RWPE1 (cell line): ENCODE measurements around the gene MYD88.

Experiments used
- CTCF ChIA-PET: fragments of 350-600 bp; sonication (Branson Sonifier 250); formaldehyde crosslinking; extraction: SDS; loops from one replicate; lab custom pipeline; 2021; lab: Yijun Ruan, JAX
- POLR2A ChIA-PET: fragments of 400-600 bp; formaldehyde crosslinking; extraction: SDS; loops from one replicate; lab custom pipeline; 2020; ENCODE audit warnings: antibody characterized with exemption; ENCODE audit not compliant: low non-redundant PET; lab: Yijun Ruan, JAX
- DNase-seq: peaks from one replicate; pipeline ENCODE4 v3.0.0; 2012; ENCODE audit warnings: low spot score
- H3K27ac ChIP-seq: fragments of 450-650 bp; 2 replicates; pipeline ENCODE4 v1.5.1; 2017
- TF ChIP-seq, protein P1 (sequence below): fragments of 450-650 bp; conservative IDR thresholded peaks from 2 replicates; pipeline ENCODE4 v1.5.1; 2017; ENCODE audit warnings: low read depth, mild to moderate bottlenecking

Gene MYD88

DNA sequence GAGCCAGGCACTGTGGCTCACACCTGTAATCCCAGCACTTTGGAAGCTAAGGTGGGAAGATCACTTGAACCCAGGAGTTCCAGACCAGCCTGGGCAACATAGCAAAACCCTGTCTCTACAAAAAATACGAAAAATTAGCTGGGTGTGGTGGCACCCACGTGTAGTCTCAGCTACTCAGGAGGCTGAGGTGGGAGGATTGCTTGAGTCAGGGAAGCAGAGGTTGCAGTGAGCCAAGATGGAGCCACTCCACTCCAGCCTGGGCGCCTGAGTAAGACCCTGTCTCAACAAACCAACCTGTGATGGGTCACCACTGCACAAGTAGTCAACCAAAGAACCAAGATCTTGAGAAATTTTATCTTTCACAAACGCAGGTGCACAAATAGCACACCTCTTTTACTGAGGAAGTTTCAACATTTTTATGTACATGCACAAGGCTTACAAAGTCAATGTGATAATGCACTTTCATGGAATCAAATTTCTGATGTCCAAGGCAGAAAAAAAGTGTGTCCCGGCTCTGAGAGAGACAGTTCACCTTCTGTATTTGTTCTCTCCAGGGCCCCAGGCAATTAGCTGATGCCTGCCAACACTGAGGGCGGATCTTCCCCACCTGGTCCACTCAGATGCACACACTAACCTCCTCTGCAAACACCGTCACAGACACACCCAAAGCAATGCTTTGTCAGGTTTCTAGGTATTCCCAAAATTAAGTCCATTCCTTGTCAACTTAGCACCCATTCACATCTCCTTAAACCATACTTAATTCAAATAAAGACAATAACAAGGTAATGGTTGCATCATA is 13.9 kb upstream of the MYD88 start:
- no peak overlapping the region for H3K27ac ChIP-seq
- DNase-seq = no peak
- TF ChIP-seq, protein P1, sequence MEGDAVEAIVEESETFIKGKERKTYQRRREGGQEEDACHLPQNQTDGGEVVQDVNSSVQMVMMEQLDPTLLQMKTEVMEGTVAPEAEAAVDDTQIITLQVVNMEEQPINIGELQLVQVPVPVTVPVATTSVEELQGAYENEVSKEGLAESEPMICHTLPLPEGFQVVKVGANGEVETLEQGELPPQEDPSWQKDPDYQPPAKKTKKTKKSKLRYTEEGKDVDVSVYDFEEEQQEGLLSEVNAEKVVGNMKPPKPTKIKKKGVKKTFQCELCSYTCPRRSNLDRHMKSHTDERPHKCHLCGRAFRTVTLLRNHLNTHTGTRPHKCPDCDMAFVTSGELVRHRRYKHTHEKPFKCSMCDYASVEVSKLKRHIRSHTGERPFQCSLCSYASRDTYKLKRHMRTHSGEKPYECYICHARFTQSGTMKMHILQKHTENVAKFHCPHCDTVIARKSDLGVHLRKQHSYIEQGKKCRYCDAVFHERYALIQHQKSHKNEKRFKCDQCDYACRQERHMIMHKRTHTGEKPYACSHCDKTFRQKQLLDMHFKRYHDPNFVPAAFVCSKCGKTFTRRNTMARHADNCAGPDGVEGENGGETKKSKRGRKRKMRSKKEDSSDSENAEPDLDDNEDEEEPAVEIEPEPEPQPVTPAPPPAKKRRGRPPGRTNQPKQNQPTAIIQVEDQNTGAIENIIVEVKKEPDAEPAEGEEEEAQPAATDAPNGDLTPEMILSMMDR = no peak
- ChIA-PET CTCF (no interaction called here), POLR2A (no interaction called here)

DNA sequence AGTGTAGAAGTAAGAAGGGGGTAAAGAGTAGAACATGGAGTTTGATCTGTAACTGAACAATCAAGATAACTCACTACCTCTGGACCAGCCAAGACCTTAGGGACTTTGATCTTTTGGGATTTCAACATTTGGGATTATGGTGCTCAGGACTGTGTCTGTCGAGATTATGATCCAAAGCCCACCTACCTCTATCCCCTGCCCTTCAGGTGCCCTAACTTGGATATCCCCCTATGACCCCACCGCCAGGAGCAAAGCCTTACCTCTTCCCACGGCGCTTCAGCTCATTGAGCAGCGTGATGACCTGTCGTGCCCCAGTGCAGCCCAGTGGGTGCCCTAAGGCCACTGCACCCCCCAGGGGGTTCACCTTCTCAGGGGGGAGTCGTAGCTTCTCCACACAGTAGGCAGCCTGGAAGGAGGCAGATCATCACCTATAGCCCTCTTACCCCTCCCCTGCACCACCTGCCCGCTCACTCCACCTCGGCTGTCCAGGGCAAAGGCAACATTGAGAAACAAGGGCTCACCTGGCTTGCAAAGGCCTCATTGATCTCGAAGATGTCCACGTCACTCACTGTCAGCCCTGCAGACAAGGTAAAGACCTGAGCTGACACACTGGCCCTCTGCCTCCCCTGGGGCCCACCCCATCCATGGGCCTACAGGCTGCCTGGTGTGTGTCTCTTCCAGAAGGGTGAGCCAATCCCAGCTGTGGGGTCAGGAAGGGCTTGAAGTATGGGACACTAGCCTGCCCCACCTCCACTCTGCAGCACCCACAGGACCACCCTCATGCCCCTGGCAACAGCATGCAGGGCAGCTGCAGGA is 12.9 kb upstream of the MYD88 start:
- POLR2A ChIA-PET = no interaction called here
- CTCF ChIA-PET = no interaction called here
- TF ChIP-seq, protein P1 = no peak
- DNase-seq = no peak
- no peak overlapping the region for H3K27ac ChIP-seq

DNA sequence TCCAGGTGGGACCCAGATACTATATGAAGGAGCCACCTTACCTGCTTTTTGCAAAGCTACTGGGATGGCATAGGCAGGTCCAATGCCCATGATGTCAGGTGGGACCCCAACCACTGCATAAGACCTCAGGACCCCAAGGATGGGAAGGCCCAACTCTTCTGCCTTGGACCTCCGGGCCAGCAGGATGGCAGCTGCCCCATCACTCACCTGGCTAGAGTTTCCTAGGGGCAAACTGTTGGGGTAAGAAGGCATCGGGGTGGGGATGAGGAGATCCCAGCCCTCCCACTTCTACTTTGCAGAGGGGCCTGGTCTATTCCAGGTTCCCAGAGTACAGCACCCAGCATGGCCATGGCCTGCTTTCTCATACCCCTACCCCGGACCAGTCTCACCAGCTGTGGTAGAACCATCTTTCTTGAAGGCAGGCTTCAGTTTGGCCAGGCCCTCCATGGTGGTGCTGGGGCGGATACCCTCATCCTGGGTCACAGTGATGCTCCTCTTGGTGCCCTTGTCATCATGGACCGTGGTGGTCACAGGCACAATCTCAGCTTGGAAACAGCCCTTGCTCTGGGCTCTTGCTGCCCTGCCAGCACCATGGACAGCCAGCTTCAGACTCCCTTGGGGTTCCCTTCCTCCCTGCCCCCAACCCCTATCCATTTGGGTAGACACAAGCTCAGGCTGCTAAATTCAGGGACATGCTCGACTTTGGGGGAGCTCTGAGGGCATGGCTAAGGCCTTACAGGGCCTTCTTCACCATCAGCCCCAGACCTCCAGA is 12.2 kb upstream of the MYD88 start:
- TF ChIP-seq, protein P1 = no peak
- H3K27ac ChIP-seq = no peak overlapping the region
- ChIA-PET CTCF (no interaction called here), POLR2A (no interaction called here)
- DNase-seq = no peak

DNA sequence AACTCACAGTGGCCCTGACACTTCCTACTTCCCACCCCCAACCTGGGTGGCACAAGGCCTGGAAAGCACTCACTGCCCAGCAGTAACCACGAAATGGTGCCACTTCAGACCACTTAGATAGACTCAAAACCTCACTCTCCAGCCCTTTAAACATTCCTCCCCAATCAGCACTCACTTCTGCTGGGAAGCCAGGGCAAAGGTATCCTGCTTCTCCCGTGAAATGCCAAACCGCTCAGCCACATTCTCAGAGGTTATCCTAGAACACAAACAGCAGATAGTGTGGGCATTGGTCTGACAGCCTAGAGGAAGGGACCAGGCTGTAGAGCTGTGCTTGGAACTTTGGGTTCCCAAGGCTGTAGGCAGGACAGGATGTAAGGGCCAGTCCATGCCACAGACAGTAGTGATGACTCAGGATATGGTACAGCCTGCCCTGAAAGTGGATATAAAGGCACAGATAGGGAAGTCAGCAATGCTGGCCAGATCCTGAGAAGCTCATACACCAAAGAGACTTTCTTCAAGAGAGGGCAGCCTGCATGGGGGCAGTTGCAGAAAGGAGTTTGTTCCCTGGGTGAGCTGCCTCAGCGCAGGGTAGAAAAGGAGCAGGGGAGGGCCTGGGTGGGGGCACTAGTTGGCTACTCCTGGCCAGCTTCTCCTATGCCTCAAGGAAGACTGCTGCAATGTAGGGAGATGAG is 10.7 kb upstream of the MYD88 start:
- TF ChIP-seq, protein P1 = no peak
- H3K27ac ChIP-seq = peak overlapping the region; percentile 14; the same call in 1 of the 2 replicates
- no peak for DNase-seq
- POLR2A ChIA-PET = no interaction called here
- CTCF ChIA-PET = interaction anchor here (0.6 to 1.2 kb wide), 2 partner anchors 12 to 187 kb away, joined by 3 to 4 read pairs; no protein-coding TSS in a partner anchor

DNA sequence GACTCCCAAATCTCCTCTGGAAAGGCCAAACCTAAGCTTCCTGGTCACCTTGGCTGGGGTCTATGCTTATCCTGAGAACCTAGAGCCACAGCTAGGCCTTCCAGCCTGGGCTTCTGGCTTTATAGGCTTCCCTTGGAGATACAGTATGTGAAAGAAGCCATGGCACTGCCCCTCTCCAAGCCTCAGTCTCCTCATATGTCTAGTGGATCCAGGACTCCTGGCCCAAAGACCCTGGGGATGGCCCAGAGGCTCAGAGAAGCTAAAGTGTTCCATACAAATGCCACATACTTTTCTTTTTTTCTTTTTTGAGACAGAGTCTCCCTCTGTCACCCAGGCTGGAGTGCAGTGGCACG is 10.2 kb upstream of the MYD88 start:
- H3K27ac ChIP-seq = peak overlapping the region; percentile 14; the same call in 1 of the 2 replicates
- TF ChIP-seq, protein P1 = no peak
- no peak for DNase-seq
- ChIA-PET POLR2A (no interaction called here), CTCF (interaction anchor here (0.6 to 1.2 kb wide), 2 partner anchors 13 to 186 kb away, joined by 3 to 4 read pairs; no protein-coding TSS in a partner anchor)

DNA sequence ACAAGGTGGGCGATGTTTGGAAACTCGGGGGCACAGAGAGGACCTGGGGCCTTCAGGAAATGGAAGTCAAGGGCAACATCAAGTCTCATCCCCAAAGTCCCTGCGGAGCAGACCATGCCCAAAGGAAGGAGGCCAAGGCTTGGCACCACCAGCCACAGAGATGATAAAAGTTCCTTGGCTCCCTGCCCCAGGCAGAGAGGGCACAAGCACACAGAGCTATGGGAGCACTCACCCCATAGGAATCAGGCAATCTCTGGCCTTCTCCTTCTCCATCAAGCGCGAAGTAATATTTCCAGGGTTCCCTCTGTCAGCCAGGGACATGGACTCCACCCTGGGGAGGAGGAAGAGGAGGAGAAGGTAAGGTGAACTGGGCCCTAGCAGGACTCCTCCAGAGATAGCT is 9.4 kb upstream of the MYD88 start:
- ChIA-PET CTCF (interaction anchor here (1.2 kb wide), 1 partner anchor 14 kb away, joined by 4 read pairs; no protein-coding TSS in a partner anchor), POLR2A (no interaction called here)
- DNase-seq = no peak
- H3K27ac ChIP-seq = no peak overlapping the region; the same call in 1 of the 2 replicates
- TF ChIP-seq, protein P1 = no peak
